Measurements from ENCODE around the gene CDH16.
"Not testable (repeated sequence)": the region's sequence is repeated elsewhere in the genome, so short reads cannot be mapped to it uniquely, and the experiment has no call there.

CDH16 gene, protein sequence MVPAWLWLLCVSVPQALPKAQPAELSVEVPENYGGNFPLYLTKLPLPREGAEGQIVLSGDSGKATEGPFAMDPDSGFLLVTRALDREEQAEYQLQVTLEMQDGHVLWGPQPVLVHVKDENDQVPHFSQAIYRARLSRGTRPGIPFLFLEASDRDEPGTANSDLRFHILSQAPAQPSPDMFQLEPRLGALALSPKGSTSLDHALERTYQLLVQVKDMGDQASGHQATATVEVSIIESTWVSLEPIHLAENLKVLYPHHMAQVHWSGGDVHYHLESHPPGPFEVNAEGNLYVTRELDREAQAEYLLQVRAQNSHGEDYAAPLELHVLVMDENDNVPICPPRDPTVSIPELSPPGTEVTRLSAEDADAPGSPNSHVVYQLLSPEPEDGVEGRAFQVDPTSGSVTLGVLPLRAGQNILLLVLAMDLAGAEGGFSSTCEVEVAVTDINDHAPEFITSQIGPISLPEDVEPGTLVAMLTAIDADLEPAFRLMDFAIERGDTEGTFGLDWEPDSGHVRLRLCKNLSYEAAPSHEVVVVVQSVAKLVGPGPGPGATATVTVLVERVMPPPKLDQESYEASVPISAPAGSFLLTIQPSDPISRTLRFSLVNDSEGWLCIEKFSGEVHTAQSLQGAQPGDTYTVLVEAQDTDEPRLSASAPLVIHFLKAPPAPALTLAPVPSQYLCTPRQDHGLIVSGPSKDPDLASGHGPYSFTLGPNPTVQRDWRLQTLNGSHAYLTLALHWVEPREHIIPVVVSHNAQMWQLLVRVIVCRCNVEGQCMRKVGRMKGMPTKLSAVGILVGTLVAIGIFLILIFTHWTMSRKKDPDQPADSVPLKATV

DNA sequence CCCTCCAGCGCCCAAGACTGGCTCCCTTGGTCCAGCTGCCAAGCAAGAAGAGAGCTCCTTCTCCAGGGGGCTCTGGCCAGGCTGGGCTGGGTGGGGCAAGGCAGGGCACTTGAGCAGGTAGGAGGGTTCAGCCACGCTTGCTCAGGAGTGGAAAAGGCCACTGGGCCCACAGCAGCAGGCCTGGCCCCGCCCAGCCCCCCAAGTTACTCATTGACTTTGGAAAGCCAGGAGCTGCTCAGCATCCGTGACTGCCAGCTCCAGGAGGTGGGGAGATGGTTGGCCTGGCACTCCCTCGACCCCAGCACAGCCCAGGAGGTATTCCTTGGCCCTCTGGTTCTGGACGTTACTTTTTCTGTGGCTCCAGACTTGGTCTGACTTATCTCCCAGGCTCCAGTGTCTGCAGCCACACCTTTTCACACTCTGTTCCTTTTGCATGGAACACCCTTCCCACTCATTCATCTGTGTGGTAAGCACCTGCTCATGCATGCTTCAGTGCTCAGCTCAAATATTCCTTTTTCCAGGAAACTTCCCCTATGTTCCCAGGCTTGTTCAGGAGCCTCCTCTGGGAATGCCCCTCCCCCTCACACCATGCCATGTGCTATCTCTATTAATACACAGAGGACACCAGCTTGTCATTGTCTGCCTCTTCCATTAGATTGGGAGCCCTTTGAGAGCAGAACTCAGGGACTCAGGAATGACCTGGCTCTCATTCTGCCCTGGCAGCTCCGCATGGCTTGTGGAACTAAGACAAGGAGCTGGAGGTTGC, at the start of gene CDH16:
CDH16 (minus strand) TSS at position 83 of the 766 bp plus-strand sequence. CDS start 820 bp downstream, outside the sequence.
- DNase-seq = no peak

DNA sequence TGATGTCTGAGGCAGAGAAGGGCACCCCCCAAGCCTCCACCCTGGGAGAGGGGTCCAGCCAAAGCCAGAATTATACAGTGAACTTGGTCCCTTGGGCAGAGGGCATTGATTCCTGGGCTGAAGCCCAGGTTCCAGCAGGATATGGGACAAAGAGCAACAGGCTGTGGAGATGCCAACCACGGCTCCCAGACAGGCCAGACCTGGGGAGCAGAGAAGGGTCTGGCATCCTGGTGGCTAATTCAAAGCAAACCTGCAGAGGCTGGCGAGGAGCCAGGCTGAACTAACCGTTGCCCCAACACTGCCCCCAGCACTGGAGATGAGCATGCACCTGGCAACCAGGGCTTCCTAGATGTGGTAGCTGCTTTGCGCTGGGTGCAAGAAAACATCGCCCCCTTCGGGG, 45.4 kb upstream of the CDH16 start:
- no peak for DNase-seq

DNA sequence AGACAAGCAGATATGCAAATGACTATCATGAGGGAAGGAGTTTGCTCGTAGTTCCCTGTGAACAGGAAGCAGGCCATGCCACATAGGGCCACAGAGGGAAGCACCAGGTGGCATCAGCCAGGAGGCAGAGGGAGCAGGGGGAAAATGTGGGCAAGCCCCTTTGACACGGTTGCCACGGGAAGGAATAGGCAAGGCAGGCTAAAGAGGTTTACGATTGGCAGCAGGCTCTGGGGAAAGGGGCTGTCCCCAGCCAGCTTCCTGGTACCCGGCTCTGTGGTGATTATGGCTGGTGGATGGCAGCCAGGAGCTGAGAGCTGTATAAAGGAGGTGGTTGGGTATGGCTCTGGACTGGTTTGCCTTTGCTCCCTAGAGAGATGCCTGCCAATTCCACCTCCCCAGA, 43.2 kb upstream of the CDH16 start:
- no peak for DNase-seq

DNA sequence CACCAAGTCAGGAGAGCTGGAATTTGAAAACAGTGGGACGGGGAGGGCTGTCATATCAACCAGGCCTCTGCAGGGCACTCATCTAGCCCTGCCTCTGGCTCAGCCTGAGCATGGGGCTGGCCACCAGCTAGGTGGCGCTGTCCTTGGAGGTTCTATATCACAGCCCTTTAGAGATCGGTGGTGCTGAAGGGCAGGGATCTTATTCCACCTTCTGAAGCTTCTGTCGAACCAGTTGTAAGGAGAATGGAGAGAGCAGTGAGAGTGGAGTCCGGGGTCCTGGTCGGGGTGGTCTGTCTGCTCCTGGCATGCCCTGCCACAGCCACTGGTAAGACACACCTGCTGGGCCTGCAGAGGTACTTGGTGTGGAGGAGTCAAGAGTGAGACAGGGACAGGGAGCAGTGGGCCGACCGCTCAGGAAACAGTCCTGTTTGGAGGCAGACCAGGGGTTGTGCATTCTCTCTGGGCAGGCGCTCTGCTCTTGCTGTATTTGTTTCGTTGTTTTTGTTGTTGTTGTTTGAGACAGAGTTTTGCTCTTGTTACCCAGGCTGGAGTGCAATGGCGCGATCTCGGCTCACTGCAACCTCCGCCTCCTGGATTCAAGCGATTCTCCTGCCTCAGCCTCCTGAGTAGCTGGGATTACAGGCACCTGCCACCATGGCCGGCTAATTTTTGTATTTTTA, 42.5 kb upstream of the CDH16 start, which contains the start of gene CES3:
CES3 (plus strand) TSS at position 202 of the 680 bp plus-strand sequence; CDS start at position 244, 42 bp downstream.
- no peak for DNase-seq

DNA sequence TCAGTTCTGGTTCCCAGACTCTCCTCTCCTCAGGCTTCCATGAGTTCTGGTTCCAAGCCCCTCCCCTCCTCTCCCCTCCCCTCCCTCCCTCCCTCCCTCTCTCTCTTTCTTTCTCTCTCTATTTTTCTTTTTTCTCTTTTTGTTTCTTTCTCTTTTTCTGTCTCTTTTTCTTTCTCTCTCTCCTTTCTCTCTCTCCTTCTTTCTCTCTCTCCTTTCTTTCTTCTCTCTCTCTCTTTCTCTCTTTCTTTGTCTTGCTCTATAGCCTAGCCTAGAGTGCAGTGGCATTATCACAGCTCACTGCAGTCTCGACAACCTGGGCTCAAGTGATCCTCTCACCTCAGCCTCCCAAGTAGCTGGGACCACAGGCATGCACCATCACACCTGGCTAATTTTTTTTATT, 41.6 kb upstream of the CDH16 start:
- no peak for DNase-seq

DNA sequence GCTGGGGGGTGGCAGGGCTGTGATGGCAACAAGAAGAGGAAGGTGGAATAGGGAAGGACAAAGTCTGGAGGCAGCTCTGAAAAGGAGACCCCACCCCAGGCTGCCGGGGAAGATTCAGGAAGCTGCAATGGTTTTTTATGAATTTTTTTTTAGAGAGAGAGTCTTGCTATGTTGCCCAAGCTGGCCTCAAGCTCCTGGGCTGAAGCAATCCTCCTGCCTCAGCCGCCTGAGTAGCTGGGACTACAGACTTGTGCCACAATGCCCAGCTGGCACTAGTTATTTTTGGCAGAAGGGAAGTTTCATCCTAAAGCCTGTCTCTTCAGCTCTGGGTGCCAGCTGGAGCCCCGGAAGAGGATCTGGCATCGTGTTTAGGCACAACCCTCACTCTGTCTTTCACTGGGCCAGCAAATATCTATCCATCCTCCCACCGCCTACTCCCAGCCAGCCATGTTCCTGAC, 41.0 kb upstream of the CDH16 start:
- DNase-seq = no peak

DNA sequence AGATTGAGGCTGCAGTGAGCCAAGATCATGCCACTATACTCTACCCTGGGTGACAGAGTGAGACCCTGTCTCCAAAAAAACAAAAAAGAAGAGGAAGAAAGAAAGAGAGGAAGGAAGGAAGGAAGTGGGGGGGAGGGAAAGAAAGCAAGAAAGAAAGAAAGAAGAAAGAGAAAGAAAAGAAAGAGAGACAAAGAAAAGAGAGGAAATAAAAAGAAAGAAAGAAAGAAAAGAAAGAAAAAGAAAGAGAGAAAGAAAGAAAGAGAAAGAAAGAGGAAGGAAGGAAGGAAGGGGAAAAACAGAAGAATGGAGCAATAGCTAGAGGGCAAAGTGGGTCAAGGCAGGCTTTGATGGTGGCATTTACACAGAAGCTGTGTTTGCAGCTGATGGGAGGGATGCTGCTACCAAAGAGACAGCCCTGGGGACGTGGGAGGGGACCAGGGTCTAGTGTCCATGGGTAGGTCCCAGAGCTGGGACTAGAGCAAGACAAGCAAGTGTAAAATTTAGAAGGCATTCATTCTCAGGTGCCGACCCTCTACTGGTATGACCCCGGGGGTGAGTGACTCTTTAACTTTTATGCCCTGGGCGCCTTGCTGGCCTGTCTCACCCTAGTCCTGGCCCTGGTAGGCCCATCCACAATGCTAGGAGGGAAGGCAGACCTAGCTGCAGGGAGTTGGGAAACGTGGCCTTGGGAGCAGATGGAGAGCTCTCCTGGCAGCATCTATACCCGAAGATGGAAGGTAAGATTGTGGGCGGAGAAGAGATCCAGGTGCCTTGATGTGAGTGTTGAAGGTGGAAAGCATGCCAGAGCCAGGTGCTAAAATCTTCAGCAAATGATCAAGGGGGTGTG, 40.4 kb upstream of the CDH16 start:
- no peak for DNase-seq

DNA sequence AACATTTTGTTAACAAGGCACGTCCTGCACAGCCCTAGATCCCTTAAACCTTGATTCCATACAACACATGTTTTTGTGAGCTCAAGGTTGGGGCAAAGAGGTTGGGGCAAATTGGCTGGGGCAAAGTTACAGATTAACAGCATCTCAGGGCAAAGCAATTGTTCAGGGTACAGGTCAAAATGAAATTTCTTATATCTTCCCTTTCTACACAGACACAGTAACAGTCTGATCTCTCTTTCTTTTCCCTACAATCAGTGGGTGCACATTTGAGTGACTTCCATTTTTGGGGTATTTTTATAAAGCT, 37.4 kb upstream of the CDH16 start:
- DNase-seq = not testable (repeated sequence)

DNA sequence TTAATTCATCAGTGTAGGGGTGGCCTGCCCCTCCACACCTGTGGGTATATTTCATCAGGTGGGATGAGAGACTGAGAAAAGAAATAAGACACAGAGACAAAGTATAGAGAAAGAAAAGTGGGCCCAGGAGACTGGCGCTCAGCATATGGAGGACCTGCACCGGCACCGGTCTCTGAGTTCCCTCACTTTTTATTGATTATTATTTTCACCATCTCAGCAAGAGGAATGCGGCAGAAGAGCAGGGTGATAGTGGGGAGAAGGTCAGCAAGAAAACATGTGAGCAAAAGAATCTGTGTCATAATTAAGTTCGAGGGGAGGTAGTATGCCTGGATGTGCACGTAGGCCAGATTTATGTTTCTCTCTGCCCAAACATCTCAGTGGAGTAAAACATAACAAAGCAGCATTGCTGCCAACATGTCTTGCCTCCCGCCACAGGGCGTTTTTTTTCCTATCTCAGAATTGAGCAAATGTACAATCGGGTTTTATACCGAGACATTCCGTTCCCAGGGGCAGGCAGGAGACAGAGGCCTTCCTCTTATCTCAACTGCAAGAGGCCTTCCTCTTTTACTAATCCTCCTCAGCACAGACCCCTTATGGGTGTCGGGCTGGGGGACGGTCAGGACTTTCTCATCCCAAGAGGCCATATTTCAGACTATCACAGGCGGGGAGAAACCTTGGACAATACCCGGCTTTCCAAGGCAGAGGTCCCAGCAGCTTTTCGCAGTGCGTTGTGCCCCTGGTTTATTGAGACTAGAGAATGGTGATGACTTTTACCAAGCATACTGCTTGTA, 36.9 kb upstream of the CDH16 start:
- not testable (repeated sequence) for DNase-seq

DNA sequence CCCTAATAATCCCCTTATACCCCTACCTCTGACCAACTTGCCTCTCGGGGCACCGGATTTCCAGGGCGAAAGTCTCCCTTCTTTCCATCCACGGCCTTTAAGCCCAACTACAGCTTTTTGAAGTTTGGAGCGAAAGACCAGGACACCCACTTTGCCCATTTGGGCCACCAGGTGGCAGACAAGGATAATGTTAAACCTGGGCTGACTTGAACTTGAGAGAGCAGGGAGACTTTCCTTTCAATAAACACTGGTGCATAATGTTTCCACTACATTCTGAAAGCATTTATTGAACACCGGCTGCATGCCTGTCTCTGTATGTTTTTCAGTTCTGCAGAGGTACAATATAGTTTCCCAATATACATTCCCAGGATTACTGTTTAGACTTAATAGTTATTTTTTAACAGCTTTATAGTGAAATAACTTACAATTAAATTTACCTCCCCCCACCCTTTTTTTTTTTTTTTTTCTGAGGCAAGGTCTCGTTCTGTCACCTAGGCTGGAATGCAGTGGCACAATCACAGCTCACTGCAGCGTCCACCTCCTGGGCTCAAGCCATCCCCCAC, 35.5 kb upstream of the CDH16 start:
- DNase-seq = peak; percentile 32

DNA sequence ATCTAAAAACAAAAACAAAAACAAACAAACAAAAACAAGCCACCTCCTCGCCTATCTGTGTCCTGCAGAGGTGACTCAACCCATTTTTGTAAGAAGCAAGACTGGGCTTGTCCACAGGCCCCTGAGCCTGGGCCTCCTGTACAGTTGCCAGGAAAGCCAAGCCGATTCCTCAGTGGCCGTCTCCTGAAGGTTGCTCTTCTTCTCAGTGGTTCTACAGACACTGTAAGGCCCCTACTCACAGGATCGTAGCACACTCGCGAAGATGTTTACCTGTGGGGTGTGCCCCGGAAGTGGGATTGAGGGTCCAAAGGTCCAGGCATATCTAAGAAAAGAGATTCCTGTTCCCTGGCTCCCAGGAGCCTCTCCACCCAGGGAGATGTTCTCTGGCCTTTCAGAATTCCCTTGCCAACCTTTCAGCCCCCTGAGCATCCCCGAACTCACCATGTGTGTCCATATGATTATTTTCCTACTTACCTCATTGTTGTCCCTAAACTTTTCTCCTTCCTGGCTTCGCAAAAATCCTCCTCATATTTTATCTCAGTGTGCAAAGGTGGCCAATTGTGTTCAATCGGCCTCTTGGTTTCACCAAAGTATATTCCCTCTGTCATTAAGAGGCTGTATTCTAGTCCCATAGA, 34.9 kb upstream of the CDH16 start:
- no peak for DNase-seq

DNA sequence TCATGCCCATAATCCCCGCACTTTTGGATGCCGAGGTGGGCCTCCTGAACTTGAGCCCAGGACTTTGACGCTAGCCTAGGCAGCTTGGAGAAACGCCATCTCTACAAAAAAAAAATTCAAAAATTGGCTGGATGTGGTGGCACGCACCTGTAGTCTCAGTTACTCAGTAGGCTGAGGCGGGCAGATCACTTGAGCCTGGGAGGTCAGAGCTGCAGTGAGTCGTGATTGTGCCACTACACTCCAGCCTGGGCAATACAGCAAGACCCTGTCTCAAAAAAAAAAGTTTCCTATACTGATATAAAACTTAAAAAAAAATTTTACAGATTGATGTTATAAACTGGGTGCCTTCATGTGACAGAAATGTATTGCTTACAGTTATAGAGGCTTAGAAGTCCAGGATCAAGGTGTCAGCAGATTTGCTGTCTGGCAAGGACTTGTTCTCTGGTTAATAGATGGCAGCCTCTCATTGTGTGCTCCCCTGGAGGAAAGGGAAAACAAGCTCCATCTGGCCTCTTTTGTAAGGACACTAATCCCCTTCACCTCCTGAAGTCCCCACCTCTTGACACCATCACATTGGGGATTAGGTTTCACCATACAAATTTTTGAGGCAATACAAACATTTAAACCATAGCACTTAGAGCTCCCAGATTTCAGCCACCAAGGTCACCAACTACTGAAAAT, 33.9 kb upstream of the CDH16 start:
- DNase-seq = no peak

DNA sequence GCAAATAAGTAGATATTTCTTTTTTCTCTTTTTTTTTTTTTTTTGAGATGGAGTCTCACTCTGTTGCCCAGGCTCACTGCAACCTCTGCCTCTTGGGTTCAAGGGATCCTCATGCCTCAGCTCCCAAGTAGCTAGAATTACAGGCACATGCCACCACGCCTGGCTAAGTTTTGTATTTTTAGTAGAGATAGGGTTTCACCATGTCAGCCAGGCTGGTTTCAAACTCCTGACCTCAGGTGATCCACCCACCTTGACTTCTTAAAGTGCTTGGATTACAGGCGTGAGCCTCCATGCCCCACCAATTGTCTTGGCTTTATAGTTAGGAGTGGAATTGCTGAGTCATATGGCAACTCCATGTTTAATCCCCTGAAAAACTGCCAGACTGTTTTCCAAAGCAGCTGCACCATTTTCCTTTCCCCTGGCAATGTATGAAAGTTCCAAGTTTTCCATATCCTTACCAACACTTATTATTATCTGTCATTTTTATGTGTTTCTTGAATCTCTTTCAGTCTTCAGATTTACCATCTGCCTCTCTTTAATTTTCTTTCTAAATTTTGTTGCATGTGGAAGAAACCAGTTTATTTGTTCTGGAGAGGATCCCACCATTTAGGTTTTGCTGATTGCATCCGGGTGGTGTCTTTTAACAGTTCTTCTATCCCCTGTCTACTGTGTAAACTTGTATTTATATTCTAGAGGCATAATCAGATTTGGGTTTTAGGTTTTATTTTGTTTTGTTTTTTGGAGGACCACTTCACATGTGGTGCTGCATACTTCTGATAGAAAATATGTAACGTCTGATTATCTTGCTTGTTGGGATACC, 32.5 kb upstream of the CDH16 start:
- no peak for DNase-seq

DNA sequence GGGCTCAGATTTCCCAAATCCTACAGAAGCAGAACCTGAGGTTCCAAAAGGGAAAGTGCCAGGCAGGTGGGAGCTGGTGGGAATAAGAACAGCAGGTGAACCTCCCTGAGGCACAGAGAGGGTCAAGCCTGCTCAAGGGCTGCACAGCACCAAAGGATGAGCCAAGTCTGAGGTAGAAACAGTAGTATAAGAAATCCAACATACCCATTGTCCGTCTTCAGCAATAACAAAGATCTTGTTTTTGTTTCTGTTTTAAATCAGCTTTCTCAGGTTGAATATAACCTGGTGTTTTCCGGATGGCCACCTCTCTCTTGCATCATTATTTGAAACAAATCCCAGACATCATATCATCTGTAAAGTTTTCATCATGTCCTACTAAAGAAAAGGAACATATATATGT, 31.8 kb upstream of the CDH16 start:
- no peak for DNase-seq

DNA sequence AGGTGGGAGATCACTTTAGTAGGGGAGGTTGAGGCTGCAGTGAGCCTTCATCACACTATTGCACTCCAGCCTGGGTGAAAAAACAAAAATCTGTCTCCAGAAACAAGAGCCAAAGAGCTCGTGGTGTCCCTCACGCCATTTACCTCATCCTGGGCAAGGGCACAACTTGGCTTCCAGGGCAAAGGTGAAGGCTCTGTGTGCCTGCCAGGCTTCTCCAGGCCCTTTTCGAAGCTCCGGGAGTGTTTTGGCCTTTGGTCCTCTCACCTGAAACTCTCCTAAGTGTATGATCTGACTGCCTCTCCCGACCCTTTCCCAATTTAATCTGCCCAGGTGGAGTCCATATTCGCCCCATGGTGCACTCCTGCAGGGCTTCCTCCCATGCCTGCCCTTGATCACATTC, 30.8 kb upstream of the CDH16 start:
- DNase-seq = no peak

DNA sequence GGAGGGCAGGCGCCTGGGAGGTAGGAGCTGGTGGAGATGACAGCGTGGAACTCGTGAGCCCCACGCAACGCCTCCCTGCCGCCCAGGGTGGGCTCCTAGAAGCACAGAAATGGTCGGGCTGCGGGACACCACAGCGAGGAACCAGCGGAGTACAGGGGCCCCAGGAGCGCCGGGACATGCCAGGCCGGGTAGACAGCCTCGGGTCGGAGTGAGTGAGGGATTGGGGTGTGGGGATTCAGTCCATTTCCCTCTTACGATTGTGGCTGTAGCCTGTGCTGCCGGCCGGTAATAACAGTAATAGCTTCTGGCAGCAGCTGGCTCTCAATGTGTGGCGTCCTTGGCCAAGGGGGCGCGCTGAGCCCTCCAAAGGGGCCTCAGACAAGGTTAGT, 30.1 kb upstream of the CDH16 start:
- DNase-seq = no peak

DNA sequence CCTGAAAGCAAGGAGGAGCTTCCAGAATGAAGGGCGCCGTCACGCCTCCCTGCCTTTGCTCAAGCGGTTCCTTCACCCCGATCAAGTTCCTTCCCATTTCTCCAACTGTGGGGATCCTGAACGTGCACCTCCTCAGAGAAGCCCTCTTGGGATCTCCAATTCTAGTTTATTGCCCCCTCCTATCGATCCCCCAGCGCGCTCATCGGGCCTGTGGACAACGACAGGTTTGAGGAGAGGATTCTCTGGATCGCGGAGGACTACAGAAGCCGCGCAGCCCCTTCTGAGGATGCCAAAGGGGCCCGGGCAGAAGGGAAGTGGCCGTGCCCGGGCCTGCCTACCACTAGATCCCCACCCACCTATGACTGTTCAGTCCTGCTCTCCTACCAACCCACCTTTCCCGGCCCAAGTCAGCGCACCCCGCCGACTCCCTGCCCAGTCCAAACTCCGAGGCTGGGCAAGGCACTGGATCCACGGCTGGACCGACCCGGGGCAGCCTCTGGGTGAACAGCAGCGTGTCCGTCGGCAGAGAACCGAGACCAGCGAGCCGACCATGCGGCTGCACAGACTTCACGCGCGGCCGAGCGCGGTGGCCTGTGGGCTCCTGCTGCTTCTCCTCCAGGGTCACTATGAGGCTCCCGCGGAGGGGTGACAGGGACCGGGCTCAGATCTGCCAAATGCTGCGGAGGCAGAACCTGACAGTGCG, 29.6 kb upstream of the CDH16 start:
- DNase-seq = no peak

All from NCI-H187 treated with DMSO at 0.1 percent for 48 hours (cell line).